Ovary (tissue), 3 donors: ENCODE measurements around the gene LANCL2.

Experiments used
- CTCF ChIP-seq, 3 donors: fragments of 450-650 bp in 2 of 3; fragments of 200-600 bp in 1 of 3; IDR thresholded peaks; one replicate each; pipeline versions ENCODE4 v1.5.1 to v1.8.0; 2016 to 2022; ENCODE audit warnings: antibody characterized with exemption in 3 of 3, mild to moderate bottlenecking in 1 of 3
- POLR2A ChIP-seq: fragments of 450-650 bp; IDR thresholded peaks from one replicate; pipeline ENCODE4 v1.6.1; 2017; ENCODE audit warnings: antibody characterized with exemption, mild to moderate bottlenecking, moderate library complexity
- donor health status: DM: no; HTN: no; CAD: no.

- TF ChIP-seq POLR2A, result no peak
- no peak for TF ChIP-seq CTCF (IDR thresholded peaks at IDR 0.05)
Observed at GRCh38 chr7:55441774-55442522, 76.8 kb downstream of the LANCL2 start.
